Right lobe of liver (tissue), 4 donors: ENCODE results near the gene LRP10.

ENCODE experiments used
- CTCF ChIP-seq, 4 donors: fragments of 200-600 bp in 3 of 4; fragments of 450-650 bp in 1 of 4; IDR thresholded peaks; one replicate each; pipeline versions ENCODE4 v1.5.1 to v1.8.0; 2016 to 2022; ENCODE audit warnings: antibody characterized with exemption in 4 of 4, mild to moderate bottlenecking in 2 of 4
- POLR2A ChIP-seq: fragments of 450-650 bp; IDR thresholded peaks from one replicate; pipeline ENCODE4 v1.6.1; 2017; ENCODE audit warnings: antibody characterized with exemption, mild to moderate bottlenecking
- donor health status: DM: no; HTN: no; CAD: no.
- donor health status: DM: no; HTN: no; CAD: no.
- donor health status: DM: no; HTN: yes; CAD: no.

GRCh38 chr14:22929104-22929960 is 57.8 kb downstream of the LRP10 start, which contains the start of gene PRMT5:
- TF ChIP-seq CTCF (IDR thresholded peaks at IDR 0.05) (no peak), POLR2A (peak; percentile 73)
